RCC 7860 (cell line): ENCODE data around the gene ZBED5.
A peak's percentile ranks its signal among the peaks of the same experiment; 100 is the strongest.
"Not testable (repeated sequence)": the region's sequence is repeated elsewhere in the genome, so short reads cannot be mapped to it uniquely, and the experiment has no call there.

Source experiments
- DNase-seq: peaks from one replicate; pipeline ENCODE4 v3.0.0-alpha.2; 2015; ENCODE audit warnings: low spot score
- FAIRE-seq: peaks from 2 replicates; lab custom pipeline; 2012; peaks lifted over from hg19 to GRCh38; lab: Jason Lieb, UNC

Gene ZBED5

DNA sequence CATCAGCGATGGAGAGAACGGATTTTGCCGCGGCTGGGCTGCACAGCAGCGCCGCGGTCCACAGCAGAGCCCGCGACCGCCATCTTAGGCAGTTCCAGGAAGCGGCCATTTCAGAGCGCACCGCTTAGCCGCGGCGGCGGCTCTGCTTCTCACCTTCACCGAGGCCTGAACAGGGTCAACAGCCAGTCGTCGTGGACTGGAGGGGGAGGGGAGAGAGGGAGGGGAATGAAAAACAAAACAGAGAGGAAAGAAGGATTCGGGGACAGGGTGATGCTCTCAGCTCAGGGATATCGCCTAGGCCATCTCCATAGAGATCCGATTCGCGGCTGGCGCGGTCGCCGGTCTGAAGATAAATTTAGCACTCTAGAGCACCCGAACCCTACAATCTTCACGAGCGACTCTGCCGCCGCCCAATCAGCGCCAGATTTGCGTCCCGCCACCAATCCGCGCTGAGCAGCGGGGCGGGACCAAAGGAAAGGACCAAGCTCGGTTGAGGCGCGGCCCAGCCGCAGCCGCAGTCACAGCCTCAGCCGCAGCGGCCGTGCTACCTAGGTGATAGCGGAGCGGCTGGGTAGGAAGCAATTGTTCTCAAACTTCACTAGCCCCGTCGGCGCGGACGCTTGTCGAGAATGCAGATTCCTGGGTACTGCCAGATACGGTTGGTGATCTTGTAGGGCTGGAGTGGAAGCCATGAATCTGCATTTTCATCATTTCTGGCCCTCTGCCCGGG, at the start of gene ZBED5:
Gene ZBED5, minus strand, starts transcription at position 345 of the 730 bp plus-strand sequence. CDS start 3,108 bp downstream, outside the sequence.
- peak; percentile 53 for FAIRE-seq
- peak; percentile 90 for DNase-seq

DNA sequence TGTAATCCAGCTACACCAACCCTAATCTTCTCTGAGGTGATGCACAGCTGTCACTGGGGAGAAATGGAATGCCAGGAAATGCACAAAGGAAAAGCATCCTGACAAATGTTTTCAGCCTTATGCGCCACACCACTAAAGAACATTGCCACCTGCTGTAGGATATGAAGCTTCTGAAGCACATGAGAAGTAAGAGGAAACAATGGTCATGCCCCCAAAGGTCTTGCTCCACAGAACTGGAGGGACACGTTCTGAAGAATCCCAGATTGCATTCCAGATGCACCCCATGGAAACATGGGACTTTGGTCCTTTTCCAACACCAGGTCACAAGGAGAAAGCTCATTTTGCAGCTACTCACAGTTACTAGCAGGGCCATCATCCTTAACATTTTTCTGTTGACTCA, 48.7 kb upstream of the ZBED5 start:
- DNase-seq = peak; percentile 12
- FAIRE-seq = no peak

- DNase-seq (no peak), FAIRE-seq (no peak)
Observed at GRCh38 chr11:10902301-10903063, 44.6 kb upstream of the ZBED5 start.

- FAIRE-seq = no peak
- no peak for DNase-seq
Observed at GRCh38 chr11:10900681-10901415, 43.0 kb upstream of the ZBED5 start.

DNA sequence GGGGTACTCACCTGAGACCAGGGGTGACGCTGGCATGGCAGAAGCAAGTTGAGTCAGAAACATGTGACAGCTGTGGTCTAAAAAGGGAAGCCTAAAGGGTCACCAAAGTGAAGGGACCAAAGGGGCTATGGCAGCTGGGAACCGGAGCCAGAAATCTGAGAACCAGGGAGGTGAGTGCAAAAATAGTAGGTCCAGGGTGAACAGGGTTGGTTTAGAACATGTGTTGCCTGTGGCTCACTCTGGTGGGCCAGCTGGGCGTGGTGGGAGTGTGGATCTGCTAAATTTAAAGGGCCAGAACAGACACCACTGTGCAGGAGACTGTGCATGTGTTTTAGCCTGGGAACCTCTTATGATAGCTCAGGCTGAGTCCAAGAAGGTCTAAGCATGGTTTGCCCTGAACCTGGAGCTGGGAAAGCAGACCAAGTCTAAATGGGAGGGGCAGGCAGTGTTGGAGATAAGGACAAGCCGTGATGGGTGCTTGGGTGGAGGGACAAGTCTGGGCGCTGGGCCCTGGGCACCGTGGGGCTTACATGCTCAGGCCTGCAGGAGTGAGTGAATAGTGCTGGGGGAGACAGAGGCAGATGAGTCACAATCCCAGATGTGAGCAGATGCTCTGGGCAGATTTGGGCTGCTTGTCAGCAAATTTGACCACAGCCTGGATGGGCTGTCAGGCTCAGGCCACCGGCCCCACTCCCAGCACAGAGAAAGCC, 41.4 kb upstream of the ZBED5 start:
- FAIRE-seq = no peak

DNA sequence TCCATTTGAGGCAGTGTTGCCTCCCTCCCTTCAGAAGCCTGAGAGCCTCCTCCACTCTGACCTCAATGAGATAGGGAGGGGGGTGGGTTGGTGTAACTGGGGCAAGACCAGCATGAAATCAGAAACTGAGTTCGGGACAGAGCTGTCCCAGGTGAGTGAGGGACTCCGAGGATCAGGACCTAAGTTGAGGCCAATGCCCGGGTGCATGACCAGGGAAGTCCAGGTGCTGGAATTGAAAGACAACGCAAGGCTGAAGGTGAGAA, 40.8 kb upstream of the ZBED5 start:
- DNase-seq (no peak), FAIRE-seq (no peak)

More for the DNA sequence above, 41.4 kb upstream of the ZBED5 start:
- DNase-seq = no peak

GRCh38 chr11:10898003-10898762, 40.3 kb upstream of the ZBED5 start:
- no peak for FAIRE-seq
- no peak for DNase-seq

- DNase-seq = no peak
- FAIRE-seq = no peak
Observed at GRCh38 chr11:10897150-10897549, 39.3 kb upstream of the ZBED5 start.

DNA sequence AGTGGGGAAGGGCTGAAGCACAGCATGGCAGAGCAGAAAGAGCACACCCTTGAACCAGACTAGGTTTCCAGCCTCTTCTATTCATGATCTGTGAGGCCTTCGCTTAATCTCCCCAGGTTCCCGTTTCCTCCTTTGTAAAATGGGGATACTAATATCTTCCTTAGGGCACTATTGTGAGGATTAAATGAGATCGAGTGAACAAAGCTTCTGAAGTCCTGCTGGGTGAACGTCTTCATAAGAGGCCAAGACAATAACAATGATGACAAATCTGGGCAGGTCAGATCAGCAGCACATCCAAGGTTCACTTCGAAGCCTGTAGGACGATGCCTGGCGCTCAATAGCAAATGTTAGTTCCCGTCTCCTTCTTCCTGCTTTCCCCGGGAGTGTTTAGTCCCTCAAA, 38.6 kb upstream of the ZBED5 start:
- FAIRE-seq = no peak
- no peak for DNase-seq

- DNase-seq = no peak
- FAIRE-seq = no peak
Observed at GRCh38 chr11:10895285-10895684, 37.4 kb upstream of the ZBED5 start.

DNA sequence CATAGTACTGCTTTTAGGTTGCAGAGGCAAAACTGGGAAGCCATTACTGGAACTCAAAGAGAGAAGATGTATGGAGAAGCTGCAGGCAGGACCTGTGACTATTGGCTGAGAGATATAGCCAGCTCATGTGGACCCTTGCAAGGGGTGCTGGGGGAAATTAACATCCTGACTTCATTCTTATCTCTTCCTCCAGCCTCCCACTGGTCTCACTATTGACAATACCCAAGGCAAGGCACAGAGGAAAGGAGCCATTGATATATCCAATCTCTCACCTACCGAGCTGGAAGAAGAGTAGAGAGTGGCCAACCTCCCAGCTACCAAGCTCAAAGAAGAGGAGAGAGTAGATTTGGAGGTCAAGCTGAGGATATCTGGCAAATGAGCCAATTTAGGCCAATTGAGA, 36.8 kb upstream of the ZBED5 start:
- FAIRE-seq (no peak), DNase-seq (no peak)

GRCh38 chr11:10893714-10894151, 35.9 kb upstream of the ZBED5 start:
- DNase-seq = peak; percentile 44
- no peak for FAIRE-seq

GRCh38 chr11:10892250-10892649, 34.4 kb upstream of the ZBED5 start:
- DNase-seq (no peak), FAIRE-seq (no peak)

GRCh38 chr11:10891151-10891720, 33.4 kb upstream of the ZBED5 start:
- no peak for DNase-seq
- no peak for FAIRE-seq

DNA sequence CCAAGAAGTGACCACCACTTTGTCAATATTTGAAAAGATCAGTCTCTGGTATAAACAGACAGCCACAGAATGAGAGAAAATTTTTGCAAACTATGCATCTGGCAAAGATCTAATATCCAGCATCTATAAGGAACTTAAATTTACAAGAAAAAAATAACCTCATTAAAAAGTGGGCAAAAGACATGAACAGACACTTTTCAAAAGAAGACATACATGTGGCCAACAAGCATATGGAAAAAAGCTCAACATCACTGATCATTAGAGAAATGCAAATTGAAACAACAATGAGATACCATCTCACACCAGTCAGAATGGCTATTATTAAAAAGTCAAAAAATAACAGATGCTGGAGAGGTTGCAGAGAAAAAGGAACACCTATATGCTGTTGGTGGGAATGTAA, 32.2 kb upstream of the ZBED5 start:
- FAIRE-seq, DNase-seq: not testable (repeated sequence)

DNA sequence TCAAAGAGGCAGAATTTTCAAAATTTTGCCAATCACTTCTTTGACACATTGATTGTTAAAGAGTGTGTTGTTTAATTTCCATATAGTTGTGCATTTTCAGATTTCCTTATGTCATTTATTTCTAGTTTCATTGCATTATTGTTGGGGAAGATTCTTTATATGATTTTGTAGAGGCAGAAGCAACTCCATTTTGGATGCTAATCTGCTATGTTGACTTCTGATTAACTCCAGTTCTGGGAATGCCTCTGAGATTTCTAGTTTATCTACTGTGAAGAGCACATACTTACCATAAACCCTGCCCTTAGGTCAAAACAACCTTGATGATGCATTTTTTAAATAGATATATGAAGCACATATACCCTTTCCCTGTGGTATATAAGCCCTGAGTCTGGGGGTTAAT, 29.5 kb upstream of the ZBED5 start:
- DNase-seq (no peak), FAIRE-seq (no peak)

DNA sequence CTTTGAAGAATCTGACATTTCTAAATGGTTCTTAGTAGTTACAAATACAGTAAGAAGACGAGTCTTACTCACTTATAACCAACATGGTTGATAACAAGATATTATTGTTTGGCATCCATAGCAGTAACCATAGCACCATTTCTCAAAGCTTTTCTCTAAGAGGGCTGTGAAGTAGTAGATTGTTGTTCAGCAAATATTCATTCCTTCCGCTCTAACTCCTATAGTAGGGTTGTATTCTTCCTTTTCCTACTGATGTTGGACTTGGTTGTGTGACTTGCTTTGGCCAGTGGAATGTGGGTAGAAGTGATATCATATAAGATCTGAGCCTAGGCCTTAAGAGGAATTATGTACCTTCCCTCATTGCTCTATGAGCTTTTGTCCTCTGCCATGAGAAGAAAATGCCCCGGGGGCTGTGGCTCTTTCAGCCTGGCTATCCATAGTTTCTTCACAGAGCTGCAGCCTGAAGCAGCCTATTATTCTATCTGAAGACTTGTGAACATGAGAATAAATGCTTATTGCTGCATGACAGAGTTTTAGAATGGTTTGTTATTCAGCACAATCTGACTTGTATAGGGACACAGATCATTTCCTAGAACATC, 28.9 kb upstream of the ZBED5 start:
- no peak for FAIRE-seq
- no peak for DNase-seq

DNA sequence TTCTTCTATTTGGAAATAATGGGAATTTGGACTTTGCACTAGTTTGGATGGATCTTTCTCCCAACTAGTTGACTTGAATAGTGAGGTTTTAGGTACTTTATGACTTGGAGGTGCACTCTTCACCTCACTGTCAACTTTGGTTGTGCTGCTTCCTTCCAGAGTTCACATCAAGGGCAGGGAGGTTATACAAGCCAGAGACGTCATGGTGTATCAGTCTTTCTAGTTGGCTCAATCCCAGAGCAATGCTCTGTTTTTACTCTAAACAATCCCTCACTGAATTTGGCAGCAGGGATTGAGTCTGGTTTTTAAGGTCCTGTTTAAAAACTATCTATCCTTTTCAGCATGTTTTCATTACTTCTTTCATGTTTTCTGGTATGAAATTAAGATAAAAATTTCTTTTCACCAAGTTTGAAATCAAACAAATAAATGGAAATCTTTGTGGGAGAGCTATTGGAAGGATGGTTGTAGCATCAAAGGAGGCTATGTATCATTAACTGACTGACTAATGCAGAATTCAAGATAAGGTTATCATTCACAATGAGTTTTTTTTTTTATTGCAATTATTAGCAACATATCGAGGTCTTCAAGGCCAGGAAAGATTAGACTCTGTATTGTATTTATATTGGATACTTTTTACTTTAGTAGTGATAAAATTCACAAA, 28.0 kb upstream of the ZBED5 start:
- FAIRE-seq = peak; percentile 35
- DNase-seq = no peak

GRCh38 chr11:10884292-10884691, 26.4 kb upstream of the ZBED5 start:
- not testable (repeated sequence) for FAIRE-seq, DNase-seq
